Activated naive CD4-positive, alpha-beta T cell treated with Interleukin-2 at 50 U/mL for 16 hours (primary cell): ENCODE results near the gene PHETA1.
A peak's percentile ranks its signal among the peaks of the same experiment; 100 is the strongest.

Source experiments
- DNase-seq: peaks from one replicate; pipeline ENCODE4 v3.0.0-alpha.2; 2020

PHETA1 gene

GRCh38 chr12:111368788-111369495, at the start of gene PHETA1:
TSS of gene PHETA1 (minus strand) at chr12:111369095. CDS start at chr12:111363427, 5,668 bp downstream.
- peak; percentile 84 for DNase-seq

DNA sequence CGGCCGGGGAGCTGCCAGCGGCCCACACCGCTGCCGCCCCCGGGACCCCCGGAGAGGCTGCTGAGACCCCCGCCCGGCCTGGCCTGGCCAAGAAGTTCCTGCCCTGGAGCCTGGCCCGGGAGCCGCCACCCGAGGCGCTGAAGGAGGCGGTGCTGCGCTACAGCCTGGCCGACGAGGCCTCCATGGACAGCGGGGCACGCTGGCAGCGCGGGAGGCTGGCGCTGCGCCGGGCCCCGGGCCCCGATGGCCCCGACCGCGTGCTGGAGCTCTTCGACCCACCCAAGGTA, 49.6 kb upstream of the PHETA1 start:
- DNase-seq = no peak

- DNase-seq = no peak
These were observed 49.1 kb upstream of the PHETA1 start for GRCh38 chr12:111417784-111418593.

DNA sequence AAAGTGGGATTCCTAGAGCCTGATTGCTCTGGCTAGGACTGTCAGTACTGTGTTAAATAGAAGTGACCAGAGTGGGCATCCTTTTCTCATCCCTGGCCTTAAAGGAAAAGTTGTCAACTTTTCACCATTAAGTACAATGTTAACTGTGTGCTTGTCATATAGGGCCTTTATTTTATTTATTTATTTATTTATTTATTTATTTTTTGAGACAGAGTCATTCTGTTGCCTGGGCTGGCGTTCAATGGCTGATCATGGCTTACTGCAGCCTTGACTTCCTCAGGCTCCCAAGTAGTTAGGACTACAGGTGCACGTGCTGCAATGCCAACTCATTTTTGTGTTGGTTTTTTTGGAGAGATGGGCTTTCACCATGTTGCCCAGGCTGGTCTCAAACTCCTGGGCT, 48.4 kb upstream of the PHETA1 start:
- no peak for DNase-seq

DNA sequence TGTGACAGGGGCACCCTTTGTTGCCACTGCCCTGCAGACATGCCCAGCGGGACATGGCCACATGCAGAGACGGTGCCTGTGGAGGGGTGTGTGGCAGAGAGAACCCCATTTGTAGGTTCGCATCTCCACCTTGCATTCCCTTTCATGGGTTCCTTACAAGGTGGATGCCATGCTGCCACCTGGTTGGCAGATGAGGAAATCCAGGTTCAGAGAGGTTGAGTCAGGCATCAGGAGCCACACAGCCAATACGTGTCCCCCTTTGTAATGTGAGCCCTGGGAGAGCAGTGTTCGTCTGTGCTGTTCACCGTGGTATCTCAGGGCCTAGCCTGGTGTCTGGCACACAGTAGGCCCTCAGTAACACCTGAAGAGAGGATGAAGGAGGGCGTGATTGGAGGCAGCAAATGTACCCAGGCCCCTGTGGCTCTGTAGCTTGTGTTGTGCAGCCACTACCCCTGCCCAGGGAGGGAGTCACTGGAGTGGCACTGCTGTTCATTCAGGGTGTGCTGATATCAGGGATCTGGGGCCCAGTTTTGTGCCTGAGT, 45.9 kb upstream of the PHETA1 start:
- no peak for DNase-seq

- no peak for DNase-seq
These were observed 44.7 kb upstream of the PHETA1 start for GRCh38 chr12:111413442-111414086.

- DNase-seq = no peak
These were observed 44.0 kb upstream of the PHETA1 start for GRCh38 chr12:111412830-111413441.

DNA sequence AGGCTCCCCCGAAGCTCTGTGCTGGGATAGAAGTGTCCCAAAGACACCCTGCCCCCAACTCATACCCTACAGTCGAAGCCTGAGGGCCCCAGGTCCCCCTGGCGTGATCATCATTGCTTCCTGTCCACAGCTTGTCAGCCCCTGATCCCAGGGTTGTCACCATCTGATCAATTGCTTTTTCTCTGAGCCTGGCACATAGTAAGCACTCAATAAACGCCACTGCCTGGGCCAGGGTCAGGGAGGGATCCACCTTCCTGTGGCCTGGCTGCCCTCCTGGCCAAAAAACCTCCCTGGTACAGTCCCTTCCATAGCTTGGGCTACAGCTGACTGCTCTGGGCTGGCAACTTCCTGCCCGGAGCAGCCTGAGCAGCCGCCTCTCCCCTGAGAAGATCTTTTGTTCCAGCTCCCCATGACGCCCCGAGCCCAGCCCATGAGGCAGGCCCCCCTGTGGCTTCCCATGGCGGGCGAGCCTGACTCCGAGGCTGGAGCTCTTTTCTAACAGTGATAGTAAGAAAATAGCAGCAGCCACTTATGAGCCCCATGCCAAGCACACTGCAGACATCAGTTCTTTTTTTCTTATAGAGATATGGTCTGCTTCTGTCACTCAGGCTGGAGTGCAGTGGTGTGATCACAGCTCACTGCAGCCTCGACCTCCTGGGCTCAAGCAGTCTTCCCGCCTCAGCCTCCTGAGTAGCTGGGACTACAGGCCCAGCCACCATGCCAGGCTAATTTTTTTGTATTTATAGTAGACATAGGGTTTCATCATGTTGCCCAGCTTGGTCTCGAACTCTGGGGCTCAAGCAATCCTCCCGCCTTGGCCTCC, 43.3 kb upstream of the PHETA1 start:
- DNase-seq = no peak

- DNase-seq = no peak
These were observed 42.4 kb upstream of the PHETA1 start for GRCh38 chr12:111411185-111411764.

- no peak for DNase-seq
These were observed 41.7 kb upstream of the PHETA1 start for GRCh38 chr12:111410431-111411184.

DNA sequence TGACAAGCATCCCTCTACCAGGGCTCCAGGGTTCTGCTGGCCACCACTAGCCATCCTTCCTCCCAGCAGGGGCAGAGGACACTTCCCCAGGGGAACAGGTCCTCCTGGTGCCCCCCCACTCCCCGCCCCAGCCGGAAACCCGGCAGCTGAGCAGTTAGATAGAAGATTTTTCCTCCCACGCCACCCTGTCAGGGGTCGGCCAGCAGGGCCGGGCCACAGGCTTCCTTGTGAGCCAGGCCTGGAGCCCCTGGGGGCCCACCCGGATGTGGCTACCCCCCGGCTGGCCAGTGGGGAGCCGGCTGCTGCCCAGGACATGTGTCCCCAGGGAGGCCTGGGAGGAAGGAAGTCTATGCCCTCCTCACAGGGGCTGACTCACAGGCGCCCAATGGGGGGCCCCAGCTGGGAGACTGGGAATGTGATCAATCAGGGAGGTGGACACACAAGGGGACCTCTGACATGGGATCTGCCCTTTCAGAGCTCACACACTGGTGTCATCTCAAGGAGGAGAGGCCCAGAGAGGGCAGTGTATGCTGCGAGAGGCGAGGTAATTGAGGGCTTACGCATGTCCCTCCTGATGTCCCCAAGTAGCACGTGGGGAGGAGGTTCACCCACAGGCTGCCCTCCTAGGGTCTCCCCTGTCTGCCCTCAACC, 41.0 kb upstream of the PHETA1 start:
- peak; percentile 56 for DNase-seq

- no peak for DNase-seq
These were observed 40.5 kb upstream of the PHETA1 start for GRCh38 chr12:111409403-111409779.

- DNase-seq = no peak
These were observed 39.9 kb upstream of the PHETA1 start for GRCh38 chr12:111408686-111409402.

DNA sequence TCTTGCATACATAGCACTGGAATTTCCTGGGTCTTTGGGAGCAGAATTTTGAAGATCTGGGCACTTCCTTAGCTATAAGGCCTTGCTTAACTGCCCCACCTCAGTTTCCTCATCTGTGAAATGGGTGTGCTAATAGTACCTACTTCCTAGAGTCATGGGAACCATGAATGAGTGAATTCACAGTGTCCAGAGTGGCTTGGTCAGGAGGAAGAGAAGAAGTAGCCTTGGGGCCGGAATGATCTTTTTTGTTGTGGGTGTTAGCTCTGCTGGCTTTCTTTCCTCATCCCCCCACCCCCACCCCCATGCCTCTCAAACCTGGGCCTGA, 39.2 kb upstream of the PHETA1 start:
- no peak for DNase-seq

GRCh38 chr12:111407377-111408115, 38.7 kb upstream of the PHETA1 start:
- DNase-seq = no peak

DNA sequence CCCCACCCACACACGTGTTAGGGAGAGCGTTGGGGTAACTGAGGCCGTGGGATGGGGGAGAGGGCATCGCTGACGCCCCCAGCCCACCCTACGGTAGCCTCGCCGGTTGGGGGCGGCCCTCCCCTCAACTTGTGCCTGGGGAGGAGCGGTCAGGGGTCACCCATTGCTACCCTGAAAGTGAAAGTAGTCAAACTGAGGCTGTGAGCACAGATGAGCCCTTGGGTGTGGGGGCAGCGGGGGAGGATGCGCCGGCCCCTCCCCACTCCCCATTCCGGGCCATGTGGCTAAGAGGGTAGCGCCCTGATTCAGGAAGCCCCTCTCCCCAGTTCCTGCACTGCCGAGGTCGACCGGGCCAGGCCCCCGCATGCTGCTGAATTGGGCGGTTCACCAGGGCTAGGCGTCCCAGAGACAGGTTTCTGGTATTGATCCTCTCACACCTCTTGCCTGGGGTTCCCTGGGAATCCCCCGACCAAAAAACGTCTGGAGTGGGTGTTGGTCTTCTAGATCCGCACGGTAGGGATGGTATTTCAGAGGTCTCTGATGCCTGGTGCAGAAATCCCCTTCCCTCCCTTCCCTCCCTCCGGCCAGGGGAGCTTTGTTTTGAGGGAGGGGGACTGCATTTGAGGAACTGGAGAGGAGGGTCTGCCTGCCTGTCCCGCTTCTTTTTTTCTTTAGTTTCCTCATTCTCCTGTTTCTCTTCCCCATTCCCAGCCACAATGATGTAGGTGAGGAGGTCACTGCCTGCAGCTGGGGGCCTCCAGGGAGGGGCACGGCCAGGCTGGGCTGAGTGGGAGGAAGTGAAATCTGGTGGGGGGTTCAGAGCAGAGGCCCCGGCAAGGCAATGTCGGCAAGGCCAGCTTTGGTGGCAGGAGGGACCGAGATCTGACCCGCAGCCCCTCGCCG, 37.8 kb upstream of the PHETA1 start:
- peak; percentile 67 for DNase-seq

DNA sequence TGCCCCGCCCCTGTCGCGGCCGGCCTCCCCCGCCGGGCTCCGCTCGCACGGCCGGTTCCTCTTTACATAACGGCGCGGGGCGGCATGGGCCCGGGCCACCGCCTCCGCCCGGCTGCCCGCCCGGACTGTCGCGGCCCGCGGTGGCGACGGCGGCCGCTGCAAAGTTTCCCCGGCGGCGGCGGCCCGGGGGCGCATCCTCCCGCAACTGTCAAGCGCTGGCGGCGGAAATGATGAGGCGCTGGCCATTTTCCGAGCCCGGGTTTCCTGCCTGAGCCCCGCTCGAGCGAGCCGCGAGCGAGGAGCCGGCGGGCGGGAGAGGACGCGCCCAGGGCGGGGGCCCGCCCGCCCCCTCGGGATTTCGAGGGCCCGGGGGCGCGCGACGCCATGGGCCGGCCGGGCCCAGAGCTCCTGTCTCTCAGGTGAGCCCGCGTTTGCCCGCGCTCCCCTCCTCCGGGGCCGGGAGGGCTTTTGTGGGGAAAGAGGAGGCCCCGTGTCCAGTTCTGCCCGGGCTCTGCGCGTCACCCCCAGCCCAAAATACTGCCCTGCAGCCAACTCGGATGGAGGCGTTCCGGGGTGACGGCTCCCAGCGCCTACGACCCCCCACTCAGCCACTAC, 37.1 kb upstream of the PHETA1 start, which contains the start of gene SH2B3:
SH2B3 (plus strand) TSS at position 65 of the 615 bp plus-strand sequence. CDS start 12,223 bp downstream, outside the sequence.
- DNase-seq = peak; percentile 82
